Activated CD8-positive, alpha-beta memory T cell treated with anti-CD3 and anti-CD28 coated beads, Interleukin-2, amount 50 U/mL, for 24 hours (primary cell): ENCODE results near the gene PPIA.

Experiments used
- DNase-seq: peaks from one replicate; pipeline ENCODE4 v3.0.0-alpha.2; 2020; ENCODE audit errors: extremely low read depth

The PPIA gene

DNA sequence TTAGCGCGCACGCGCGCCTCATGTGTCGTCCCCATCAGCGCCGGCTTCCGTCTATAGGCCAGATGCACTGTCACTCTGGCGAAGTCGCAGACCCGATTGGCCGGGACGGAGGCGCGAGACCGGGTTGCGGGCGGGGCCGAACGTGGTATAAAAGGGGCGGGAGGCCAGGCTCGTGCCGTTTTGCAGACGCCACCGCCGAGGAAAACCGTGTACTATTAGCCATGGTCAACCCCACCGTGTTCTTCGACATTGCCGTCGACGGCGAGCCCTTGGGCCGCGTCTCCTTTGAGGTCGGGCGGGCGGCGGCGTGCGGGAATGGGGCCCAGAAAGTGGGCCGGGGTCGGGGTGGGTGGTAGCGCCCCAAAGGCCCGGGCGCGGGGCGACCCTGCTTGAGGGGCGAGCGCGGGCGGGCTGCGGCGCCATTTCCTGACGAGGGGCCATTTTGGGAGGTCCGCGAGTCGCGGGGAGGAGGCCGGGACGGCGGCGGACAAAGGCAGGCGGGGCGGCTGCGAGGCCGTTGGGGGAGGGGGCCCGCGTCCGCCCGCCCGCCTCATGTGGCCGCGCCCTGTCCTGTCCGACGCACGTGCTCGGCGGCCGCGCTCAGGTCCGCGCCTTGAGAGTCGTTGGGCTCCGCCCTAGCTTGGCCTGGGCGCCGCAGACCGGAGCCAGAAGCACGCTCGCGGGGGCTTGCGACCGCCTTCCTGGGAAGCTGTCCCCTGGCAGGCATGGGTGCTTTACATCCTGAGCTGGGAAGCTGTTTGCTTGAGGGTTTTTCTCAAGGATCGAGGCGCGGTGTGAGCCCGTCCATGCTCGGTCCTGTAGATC is at the start of gene PPIA:
Gene PPIA, plus strand, starts transcription at position 178 of the 825 bp plus-strand sequence. Its CDS starts 44 bp downstream, at position 222.
- DNase-seq: peak; percentile 95

DNA sequence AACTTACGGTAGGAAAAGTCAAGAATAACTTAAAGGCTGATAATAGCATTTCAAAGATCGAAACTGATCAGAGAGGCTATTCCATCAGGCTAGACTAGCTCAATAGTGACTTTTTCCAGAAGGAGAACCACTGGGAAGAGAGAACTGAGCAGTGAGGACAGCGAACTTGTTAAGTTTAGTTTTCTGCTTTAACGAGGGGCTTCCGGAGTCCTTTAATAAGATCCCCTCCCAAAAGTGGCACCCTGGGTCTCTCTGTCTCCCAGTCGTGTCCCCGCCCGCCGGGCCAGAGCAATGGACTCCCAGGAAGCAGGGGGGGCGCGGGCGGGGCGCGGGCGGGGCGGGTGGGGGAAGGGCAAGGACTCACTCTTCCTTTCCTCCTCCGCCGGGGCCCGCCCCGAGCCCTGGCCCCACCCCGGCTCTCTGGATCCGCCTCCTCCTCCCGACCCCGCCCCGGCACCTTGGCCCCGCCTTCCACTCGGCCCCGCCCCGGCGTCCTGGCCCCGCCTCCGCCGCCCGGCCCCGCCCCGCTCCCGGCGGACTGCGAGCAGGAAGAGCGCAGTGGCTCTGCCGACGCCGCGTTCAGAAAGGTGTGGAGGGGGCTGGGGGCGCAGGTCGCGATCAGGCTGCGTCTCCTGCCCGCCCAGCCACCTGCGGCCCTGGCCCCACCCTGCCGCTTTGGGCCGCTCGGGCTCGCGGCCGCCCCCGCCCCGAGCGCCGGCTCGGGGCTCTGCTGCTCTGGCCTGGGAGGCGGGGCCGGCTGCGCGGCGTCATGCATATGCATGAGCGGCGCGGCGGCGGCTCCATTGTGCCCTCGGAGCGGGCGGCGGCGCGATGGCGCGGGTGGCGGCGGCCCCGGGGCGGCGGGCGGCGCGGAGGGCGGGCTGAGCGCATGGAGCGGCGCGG is 48.2 kb upstream of the PPIA start, which contains the start of gene ZMIZ2:
Gene ZMIZ2, plus strand, starts transcription at position 803 of the 903 bp plus-strand sequence. CDS start 7,403 bp downstream, outside the sequence.
- peak; percentile 76 for DNase-seq

DNA sequence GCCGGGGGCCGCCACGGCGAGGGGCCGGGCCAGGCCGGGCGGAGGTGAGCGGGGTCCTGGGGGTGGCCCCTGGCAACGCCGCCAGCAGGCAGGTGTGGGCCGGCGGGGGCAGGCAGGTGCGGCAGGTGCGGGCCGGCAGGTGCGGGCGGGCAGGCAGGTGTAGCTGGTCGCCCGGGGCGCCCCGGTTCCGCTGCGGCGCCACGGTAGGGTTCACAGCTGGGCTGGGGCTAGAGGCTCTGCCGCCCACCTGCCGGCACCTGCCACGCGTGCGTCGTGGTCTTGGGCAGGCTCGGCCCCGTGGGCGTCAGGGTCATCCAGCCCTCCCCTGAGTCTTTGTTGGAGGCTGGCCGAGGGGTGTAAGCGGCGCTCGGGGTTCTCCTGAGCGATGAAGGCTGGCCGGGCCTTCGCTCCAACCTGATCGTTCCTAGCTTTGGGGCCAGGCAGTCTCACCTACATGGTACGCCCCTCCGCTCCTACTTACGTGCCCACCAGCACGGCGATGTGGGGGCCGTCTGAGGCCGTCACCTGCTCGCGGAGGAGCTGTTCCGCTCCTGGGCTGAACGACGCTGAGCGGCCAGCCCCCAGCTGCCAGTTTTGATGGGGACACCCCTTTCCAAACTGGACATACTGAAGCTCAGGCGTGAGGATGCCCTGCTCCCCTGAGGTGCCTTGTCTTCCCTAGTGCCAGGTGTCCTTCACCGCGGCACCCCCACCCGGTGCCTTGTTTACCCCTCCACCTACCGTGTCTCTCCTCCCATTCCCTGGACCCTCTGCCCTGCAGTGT is 47.3 kb upstream of the PPIA start:
- no peak for DNase-seq

DNA sequence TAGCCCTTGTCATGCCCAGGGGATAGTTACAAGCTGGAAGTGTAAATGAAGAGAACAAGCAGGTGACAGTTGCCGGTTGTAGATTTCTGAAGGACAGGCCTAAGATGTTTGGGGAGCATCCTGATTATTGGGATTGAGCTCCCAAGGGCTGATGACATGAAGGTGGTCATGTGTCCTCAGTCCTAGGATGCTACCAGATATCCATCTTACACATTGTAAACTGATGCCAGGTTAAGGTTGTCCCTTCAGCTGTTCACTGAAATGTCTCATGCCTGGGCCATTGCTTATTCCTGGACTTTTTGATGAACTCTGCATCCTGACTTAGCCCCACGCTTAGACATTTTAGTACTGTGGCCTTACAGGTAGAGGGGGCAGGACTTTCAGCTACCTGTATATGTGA is 46.5 kb upstream of the PPIA start:
- DNase-seq: no peak

DNA sequence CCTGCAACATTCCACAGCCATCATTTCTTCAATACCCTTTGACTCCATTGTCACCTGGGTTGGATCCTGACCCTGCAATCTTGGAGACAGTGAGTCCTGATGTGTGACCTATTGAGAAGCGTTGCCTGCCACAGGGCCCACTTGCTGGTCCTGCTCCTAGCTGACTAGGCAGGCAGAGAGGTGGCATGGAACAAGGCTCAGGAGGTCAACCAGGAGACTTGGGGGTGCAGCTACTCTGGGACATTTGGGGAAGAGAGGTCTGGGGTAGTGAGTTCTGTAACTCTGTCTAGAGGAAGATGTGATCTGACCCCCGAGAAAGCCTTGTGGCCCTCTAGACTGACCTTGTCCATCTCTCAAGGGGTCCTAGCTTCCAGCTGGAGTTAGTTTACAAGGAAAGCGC is 46.1 kb upstream of the PPIA start:
- DNase-seq: no peak

DNA sequence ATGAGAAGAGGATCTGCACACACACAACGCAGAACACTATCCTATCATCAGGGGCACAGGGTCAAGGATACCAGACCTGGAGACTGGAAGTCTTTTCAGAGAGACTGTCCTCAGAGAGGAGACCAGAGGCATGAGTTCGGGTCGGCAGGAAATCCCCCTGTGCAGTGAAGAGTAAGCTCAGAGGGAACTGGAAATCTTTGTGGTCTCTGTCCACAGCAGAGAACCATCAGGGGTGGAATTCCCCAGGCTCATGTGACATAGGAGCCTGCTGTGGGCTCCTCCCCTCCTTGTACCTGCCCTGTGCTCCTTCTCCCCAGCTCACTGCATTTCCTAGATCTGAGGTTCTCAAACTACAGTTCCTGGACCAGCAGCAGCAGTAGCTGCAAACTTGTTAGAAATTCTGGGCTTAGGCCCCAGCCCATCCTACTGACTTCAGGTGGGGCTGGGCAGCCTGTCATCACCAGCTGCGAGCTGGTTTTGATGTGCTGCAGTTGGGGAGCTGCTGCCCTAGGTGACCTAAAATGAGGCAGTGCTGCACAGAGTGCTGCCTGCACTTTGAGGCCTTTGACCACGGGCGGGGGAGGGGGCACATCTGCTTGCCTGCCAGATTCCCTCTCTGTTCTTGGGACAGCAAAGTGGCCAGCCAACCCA is 45.4 kb upstream of the PPIA start:
- DNase-seq: no peak

DNA sequence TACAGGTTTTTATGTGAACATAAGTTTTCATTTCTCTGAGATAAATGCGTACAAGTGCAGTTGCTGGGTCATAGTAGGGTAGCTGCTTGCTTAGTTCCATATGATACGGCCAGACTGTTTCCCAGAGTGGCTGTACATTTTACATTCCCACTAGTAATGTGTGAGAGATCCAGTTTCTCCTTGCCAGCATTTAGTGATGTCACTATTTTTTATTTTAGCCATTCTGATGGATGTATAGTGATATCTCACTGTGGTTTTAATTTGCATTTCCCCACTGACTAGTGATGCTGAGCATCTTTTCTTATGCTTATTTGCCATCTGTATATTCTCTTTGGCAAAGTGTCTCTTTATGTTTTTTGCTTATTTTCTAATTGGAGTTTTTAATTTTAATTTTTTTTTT is 43.7 kb upstream of the PPIA start:
- DNase-seq: no peak

DNA sequence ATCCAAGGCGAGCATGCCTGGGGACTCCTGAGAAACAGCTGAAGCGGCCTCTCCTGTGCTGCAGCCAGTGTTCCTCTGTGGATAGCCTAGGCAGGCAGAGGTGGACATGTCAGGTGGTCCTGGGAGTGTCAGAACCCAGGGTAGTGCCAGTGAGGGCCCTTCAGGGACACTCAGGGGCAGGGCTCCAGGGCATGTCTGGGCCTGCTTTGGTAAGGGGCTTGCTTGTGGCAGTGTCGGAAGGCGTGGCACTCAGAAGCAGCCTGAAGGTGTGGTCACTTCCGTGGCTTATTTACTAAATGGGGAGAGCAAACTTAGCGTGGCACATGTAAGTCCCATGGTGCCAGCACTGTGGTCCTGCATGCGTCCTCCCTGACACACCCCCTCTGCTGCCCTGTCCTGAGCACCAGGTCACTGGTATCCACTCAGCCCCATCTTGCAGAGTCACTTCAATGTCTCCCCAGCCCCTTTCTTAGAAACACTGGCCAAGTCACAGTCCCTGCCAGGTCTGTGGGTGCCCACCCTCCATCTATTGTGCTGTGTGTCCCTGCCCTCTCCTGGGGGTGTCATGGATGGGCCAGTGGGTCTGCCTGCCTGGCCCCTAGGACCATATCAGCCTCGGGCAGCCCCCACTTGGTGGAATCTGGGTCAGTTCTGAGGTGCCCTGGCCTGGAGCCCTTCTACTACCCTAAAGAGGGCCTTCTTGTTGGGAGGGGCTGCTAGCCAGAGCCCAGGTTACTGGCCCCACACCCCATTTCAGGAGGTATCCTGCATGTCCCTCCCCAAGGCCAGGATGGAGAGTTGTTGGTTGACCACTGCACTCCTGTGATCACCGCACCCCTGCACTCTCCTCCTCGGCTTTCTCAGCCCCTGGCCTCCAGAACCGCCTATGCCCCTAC is 41.4 kb upstream of the PPIA start:
- no peak for DNase-seq

DNA sequence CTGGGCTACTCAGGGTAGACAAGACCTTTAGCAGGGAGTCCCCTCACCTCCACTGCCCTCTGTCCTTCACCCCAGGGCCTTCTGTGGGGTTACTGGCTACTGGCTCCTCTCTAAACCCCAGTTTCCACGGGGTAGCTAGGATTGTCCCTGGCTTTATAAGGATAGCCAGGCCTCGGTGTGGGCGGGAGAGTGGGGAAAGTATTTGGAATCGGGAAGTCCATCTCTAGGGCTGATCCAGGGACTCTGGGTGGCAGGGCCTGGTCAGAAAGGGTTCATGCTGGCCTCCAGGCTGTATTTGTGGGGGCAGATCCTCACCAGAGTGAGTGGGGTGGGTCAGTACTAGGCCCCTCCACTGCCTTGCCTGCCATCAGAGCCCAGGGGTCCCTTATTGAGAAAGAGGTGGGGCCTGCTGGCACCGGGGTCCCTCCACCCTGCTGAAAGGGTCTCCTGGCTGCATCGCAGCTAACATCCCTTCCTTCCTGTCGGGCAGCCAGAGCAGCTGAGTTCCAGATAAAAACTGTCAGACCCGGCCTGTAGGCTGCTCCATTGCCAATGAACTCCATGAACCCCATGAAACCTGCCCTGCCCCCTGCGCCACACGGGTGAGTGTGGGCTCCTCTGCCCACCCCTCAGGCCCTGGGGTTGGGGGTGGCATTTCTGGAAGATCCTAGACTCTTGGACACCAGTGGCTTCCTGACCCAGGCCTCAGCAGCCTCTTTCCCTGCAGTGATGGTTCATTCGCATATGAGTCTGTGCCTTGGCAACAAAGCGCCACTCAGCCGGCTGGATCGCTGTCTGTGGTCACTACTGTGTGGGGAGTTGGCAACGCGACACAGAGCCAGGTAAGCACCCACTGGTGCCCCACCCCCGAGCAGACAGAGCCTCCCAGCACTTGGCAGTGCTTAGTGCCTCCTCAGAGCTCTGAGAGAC is 40.5 kb upstream of the PPIA start:
- DNase-seq: no peak

DNA sequence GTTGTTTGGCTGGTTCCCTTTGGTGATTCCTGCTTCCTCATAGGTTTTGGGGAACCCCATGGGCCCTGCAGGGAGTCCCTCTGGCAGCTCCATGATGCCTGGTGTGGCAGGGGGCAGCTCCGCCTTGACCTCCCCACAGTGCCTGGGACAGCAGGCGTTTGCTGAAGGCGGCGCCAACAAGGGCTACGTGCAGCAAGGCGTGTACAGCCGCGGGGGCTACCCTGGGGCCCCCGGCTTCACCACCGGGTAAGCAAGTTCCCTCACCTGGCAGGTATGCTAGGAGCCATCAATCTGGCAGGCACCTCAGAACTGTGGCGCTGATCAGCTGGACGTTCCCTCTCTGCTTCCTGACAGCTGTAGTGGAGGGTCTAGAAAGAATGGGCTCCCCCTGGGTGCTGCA is 39.6 kb upstream of the PPIA start:
- DNase-seq: no peak

DNA sequence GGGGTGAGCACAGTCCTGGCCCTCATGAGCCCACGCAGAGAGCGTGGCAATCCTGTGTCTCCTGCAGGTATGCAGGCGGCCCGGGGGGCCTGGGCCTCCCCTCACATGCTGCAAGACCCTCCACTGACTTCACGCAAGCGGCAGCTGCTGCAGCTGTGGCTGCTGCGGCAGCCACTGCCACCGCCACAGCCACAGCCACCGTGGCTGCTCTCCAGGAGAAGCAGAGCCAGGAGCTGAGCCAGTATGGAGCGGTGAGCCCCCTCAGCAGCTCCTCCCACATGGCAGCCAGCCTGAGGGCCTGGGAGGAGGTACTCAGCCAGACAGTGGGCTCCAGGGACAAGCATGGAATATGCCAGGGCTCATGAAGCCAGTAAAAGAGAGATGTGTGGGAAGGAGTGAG is 39.2 kb upstream of the PPIA start:
- DNase-seq: no peak

DNA sequence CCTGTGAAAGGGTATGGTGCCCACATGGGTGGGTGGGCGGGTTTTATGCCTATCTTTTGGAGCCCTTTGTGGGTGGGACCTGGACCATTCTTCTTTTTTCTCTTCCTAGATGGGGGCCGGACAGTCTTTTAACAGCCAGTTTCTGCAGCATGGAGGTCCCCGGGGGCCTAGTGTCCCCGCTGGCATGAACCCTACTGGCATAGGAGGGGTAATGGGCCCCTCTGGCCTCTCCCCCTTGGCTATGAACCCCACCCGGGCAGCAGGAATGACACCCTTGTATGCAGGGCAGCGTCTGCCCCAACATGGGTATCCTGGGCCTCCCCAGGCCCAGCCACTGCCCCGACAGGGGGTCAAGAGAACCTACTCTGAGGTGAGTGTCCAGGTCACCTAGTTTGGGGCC is 38.7 kb upstream of the PPIA start:
- no peak for DNase-seq

DNA sequence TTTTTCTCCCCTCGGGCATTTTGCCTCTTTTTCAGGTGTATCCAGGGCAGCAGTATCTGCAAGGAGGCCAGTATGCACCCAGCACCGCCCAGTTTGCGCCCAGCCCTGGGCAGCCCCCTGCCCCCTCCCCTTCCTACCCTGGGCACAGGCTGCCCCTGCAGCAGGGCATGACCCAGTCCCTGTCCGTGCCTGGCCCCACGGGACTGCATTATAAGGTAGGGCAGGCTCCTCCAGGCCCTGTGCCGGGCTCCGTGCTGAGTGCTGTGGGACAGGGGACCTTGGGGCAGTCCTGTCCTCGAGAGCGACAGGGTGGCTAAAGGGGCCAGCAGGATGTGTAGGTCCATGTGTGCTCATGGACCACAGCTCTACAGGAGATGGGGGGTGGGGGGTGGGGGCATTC is 37.2 kb upstream of the PPIA start:
- no peak for DNase-seq

DNA sequence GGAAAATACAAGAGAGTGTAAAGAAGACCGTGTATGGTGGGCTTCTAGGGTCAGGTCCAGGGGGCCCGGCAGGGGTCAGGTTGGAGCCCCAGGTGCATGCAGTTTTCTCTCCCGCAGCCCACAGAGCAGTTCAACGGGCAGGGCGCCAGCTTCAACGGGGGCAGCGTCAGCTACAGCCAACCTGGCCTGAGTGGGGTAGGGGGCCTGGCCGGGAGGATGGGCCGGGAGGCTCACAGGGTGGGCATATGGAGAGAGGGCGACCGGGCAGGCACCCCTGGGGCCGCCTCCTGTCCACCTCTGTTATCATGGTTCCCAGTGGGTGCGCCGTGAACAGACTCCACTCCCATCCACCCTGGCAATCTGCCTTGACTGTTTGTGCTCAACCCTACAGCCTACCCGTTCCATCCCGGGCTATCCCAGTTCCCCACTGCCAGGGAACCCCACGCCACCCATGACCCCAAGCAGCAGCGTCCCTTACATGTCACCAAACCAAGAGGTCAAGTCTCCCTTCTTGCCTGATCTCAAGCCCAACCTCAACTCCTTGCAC is 36.4 kb upstream of the PPIA start:
- DNase-seq: no peak

DNA sequence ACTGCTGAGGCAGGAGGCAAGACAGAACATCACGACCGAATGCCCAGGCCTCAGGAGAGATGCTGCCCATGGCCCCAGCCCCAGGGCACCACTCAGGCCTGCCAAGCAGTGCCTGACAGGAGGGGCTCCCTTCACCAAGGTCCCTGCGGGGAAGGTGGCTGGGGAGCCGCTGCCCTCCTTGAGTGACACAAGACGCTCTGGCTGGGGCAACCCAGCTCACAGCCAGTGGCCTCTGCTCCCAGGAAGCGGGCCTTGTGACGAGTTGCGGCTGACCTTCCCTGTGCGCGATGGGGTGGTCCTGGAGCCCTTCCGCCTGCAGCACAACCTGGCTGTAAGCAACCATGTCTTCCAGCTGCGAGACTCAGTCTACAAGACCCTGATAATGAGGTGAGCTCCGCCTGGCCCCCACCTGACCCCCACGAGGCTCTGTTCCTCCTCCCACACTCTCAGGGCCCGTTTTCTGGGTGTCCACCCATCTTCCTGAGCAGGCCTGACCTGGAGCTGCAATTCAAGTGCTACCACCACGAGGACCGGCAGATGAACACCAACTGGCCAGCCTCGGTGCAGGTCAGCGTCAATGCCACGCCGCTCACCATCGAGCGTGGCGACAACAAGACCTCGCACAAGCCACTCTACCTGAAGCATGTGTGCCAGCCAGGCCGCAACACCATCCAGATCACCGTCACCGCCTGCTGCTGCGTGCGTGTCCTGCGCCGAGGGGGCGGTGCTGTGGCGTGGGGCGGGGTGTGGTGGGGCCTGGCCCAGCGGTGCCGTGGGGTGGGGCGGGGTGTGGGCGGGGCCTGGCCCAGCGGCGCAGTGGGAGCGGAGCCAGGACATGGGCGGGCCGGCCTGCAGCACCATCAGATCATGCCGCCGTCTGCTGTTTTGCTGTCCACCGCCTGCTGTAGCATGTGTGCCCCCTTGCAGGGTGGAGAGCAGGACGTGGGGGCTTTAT is 35.0 kb upstream of the PPIA start:
- DNase-seq: no peak

DNA sequence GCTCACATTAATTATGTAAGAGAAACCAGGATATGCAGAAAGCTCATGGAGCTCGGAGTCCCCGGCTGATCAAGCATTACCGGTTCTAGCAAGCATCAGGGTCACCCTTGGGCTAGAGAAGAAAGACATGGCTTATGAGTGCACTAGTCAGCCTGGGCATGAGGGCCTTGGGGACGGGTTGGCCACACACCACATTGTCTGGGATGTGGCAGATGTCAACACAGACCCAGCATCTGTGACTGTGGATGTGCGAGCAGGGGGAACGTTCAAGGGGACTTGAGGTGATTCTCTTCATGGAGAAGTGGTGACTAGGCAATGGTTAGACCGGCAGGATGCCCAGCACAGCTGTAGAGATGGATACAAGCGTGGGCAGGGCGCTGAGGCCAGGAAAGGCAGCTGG is 34.2 kb upstream of the PPIA start:
- DNase-seq: no peak

DNA sequence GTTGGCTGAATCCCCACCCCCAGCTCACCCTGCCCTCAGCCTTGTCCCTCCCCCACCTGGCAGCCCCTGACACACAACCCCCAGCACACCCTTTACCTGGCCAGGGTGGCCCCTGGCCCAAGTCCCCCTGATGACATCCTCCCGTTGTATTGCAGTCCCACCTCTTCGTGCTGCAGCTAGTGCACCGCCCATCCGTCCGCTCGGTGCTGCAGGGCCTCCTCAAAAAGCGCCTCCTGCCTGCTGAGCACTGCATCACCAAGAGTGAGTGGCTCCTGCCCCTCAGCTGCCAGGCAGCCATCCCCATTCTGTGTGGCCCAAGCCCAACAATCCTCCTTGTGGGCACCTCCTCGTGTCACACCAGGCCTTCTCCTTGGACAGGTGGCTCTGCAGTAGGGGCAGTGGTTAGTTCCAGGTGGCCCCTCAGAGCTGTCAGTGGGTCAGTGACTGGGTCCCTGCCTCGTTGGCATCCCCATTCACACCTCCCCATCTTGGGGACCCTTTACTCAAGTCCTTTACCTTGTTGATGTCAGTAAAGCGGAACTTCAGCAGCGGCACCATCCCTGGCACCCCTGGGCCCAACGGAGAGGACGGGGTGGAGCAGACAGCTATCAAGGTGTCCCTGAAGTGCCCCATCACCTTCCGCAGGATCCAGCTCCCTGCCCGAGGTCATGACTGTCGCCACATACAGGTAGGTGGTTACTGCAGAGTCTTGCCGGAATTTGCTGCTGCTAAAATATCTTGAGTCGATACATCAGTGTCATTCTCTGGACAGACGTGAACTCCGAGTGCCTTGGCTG is 33.6 kb upstream of the PPIA start:
- DNase-seq: no peak
